K562 (cell line): ENCODE measurements around the gene XPA. TPM values are rescaled to one million over a fixed set of nuclear protein-coding genes. Genes with fewer than 3 reads are reported as not detected.

Experiments used
- ATF4 ChIP-seq: fragments of 450-650 bp; formaldehyde crosslinking; IDR thresholded peaks from 2 replicates; pipeline ENCODE4 v1.4.0; 2022; ENCODE audit warnings: mild to moderate bottlenecking, moderate library complexity
- BRF2 ChIP-seq: IDR thresholded peaks from 3 replicates; pipeline ENCODE4 v1.6.1; 2011; ENCODE audit warnings: borderline replicate concordance, mild to moderate bottlenecking; ENCODE audit not compliant: insufficient read length, insufficient read depth
- CBX1 ChIP-seq: sonication (generic); IDR thresholded peaks from 2 replicates; pipeline ENCODE4 v1.6.1; 2016; ENCODE audit warnings: antibody characterized with exemption, low read depth, mild to moderate bottlenecking
- CBX5 ChIP-seq: IDR thresholded peaks from 2 replicates; pipeline ENCODE4 v1.6.1; 2014; ENCODE audit warnings: low read depth, borderline replicate concordance
- CUX1 ChIP-seq: fragments of 200-800 bp; sonication (Bioruptor generic); IDR thresholded peaks from 2 replicates; pipeline ENCODE4 v1.6.1; 2016; ENCODE audit warnings: missing genetic modification characterization, missing compliant biosample characterization
- E2F5 ChIP-seq: sonication (generic); formaldehyde crosslinking; IDR thresholded peaks from 2 replicates; pipeline ENCODE4 v1.8.0; 2022; ENCODE audit warnings: mild to moderate bottlenecking, missing genetic modification reagents
- GMEB1 ChIP-seq: fragments of 250-450 bp; sonication (Bioruptor Pico); IDR thresholded peaks from 2 replicates; pipeline ENCODE4 v1.4.0; 2020; ENCODE audit warnings: mild to moderate bottlenecking
- HEY1 ChIP-seq: fragments of 250-450 bp; sonication (Bioruptor Pico); IDR thresholded peaks from 2 replicates; pipeline ENCODE4 v1.5.0; 2020; ENCODE audit warnings: mild to moderate bottlenecking, moderate library complexity, borderline replicate concordance
- HMGXB4 ChIP-seq: sonication (generic); formaldehyde crosslinking; IDR thresholded peaks from 2 replicates; pipeline ENCODE4 v1.8.1; 2023; ENCODE audit warnings: mild to moderate bottlenecking, missing genetic modification reagents
- IFI16 ChIP-seq: fragments of 250-450 bp; sonication (Bioruptor Pico); IDR thresholded peaks from 2 replicates; pipeline ENCODE4 v2.1.2; 2022; ENCODE audit warnings: mild to moderate bottlenecking, inconsistent platforms
- NR3C1 ChIP-seq: sonication (generic); formaldehyde crosslinking; IDR thresholded peaks from 2 replicates; pipeline ENCODE4 v1.8.1; 2022; ENCODE audit warnings: missing genetic modification reagents
- SNIP1 ChIP-seq: fragments of 450-650 bp; IDR thresholded peaks from 2 replicates; pipeline ENCODE4 v1.7.1; 2017; ENCODE audit warnings: low read depth, mild to moderate bottlenecking
- SREBF1 ChIP-seq: fragments of 150-350 bp; IDR thresholded peaks from 2 replicates; pipeline ENCODE4 v1.6.1; 2014; ENCODE audit warnings: antibody characterized with exemption, low read depth, low read length, borderline replicate concordance
- polyA plus RNA-seq, 8 experiments: library from polyadenylated mRNA; depleted of rRNA in 4 of 8; stranded (reverse) in 5 of 8; unstranded in 3 of 8; fragments of >200 nt; fragmentation: Nextera tagmentation in 2 of 8; fragmentation: Illumina TruSeq in 1 of 8; extraction: Ambion mirVana in 2 of 8; extraction: Trizol in 1 of 8; gene quantifications; 2 replicates each; pipeline versions ENCODE4 v1.2.1 to v1.2.3, GENCODE V29; 2011 to 2014; ENCODE audit warnings: inconsistent platforms in 1 of 8, missing spikeins in 1 of 8
- total RNA-seq, 7 experiments: library from RNA; depleted of rRNA in 6 of 7; stranded (reverse); fragments of >200 nt in 6 of 7; fragmentation: Illumina TruSeq in 2 of 7; extraction: Trizol in 2 of 7; gene quantifications; 2 replicates each; pipeline versions ENCODE4 v1.2.1 to v1.2.3, GENCODE V29; 2011 to 2021; ENCODE audit warnings: low replicate concordance in 1 of 7

Gene XPA
- total and polyA plus RNA-seq, 9 of the 15 experiments (the other 6 are each of a cell fraction or from before 2014, with no cell fraction given), result 5.1 to 18.2 (median 14.1) TPM

- no peak for TF ChIP-seq HEY1
- TF ChIP-seq NR3C1 (CRISPR knock-in tag), result no peak
- TF ChIP-seq SREBF1, result no peak
- TF ChIP-seq E2F5 (CRISPR knock-in tag), result peak; percentile 86
- TF ChIP-seq BRF2, result no peak
- no peak for TF ChIP-seq CUX1
- no peak for TF ChIP-seq ATF4 (CRISPR knock-in tag)
- no peak for TF ChIP-seq CBX5
- TF ChIP-seq HMGXB4 (CRISPR knock-in tag), result no peak
- TF ChIP-seq GMEB1 (CRISPR knock-in tag), result no peak
- TF ChIP-seq CBX1, result no peak
- TF ChIP-seq SNIP1, result no peak
- TF ChIP-seq IFI16 (CRISPR knock-in tag), result no peak
Observed at GRCh38 chr9:97696803-97697601, at the start of gene XPA (continued).
